ENCODE results near the gene IGIP. TPM values are rescaled to one million over a fixed set of nuclear protein-coding genes. Genes with fewer than 3 reads are reported as not detected.

IGIP gene
- total and polyA plus RNA-seq, 2 of the 8 experiments (the other 6 are each of a cell fraction or from before 2014, with no cell fraction given) = 0.32 to 0.69 TPM

DNA sequence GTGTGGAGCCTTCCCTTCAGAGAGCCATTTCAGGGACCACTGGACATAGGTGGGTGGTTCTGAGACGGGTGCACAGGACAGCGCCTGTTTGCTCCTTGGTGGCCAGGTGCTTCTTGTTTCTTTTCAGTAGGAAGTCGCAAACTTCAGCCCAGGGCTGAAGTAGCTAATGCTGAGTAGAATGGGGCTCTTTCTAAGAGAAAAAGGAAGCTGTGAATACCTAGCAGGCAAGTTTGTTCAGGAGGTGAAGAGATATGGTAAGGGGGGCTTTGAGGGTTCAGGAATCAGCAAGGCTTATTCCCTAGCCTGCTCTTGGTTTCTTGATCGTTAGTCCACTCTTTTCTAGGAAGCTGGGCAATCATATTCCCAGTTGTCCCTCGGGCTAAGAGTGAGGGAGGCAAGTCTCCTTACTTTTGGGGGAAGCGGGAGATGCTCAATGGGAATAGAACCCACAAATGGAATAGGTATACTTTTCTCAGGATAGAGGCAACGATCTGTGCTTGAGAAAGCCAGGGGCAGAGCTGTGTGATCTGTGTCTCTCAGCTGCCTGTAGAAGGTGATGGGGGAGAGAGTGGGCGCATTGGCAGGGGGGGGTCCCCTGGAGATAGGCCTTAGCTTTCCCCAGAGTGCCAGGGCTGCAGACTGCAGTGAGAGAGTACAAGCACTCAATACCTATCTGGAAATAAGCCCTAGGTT, 13.7 kb upstream of the IGIP start:
- CTCF ChIA-PET (ENCODE audit: partially characterized antibody) = interaction anchor here (0.6 to 7.9 kb wide), 6 partner anchors 10 to 319 kb away, joined by 3 to 91 read pairs (median 4); partner anchors contain the start of gene NRG2
- H2BK12ac ChIP-seq (ENCODE audit: low read depth, low read length) = 0 out of 2 replicates have a peak overlapping the region, but pooled peaks have one; percentile 64
- H3K23me2 ChIP-seq (ENCODE audit: low read depth, low read length) = peaks cover 23% of the 10 kb centered on the region
- FAIRE-seq (no peak), DNase-seq (ENCODE audit: low read depth in 1 of 2, low spot score in 2 of 2) (no peak)
- no peak overlapping the region for H3K18ac ChIP-seq (ENCODE audit: extremely low read depth, low read length)
- H3K56ac ChIP-seq (replicated peaks; ENCODE audit: insufficient read length, low read depth, low read length) = no peak overlapping the region
- no peaks in the 10 kb centered on the region for H3K79me1 ChIP-seq (ENCODE audit: low read depth, low read length)
- POLR2A ChIA-PET (ENCODE audit: partially characterized antibody) = interaction anchor here (0.7 to 2.2 kb wide), 7 partner anchors 22 to 68 kb away, joined by 3 to 11 read pairs (median 3); no protein-coding TSS in a partner anchor
- peak overlapping the region; percentile 98; a peak in 3 of 4 replicates for H3K4me2 ChIP-seq (ENCODE audit: insufficient read depth in 1 of 2, low read depth in 2 of 2, low read length in 2 of 2)
- peaks cover 32 to 77% (median 58%) of the 10 kb centered on the region in 4 experiments for H3K27me3 ChIP-seq (replicated peaks in 1 of 4; ENCODE audit: control insufficient read depth in 3 of 4, extremely low read depth in 1 of 4, insufficient read depth in 3 of 4, low read length in 3 of 4)
- no peak overlapping the region for H3K27ac ChIP-seq (ENCODE audit: low read depth, low read length)
- H3K79me2 ChIP-seq (ENCODE audit: control insufficient read depth in 1 of 2, insufficient read depth in 2 of 2, low read length in 2 of 2) = no peaks in the 10 kb centered on the region
- no peak overlapping the region for H4K5ac ChIP-seq (ENCODE audit: insufficient read length, low read depth, low read length)
- no peak overlapping the region for H3K23ac ChIP-seq (ENCODE audit: insufficient read length)
- H3K36me3 ChIP-seq (ENCODE audit: control insufficient read depth in 2 of 4, insufficient read depth in 4 of 4, low read length in 3 of 4) = no peaks in the 10 kb centered on the region
- H2BK120ac ChIP-seq (replicated peaks; ENCODE audit: low read depth, low read length) = no peak overlapping the region
- H4K91ac ChIP-seq (replicated peaks; ENCODE audit: insufficient read length, low read length) = no peak overlapping the region
- H2BK20ac ChIP-seq (ENCODE audit: low read length) = no peak overlapping the region
- H3K9me3 ChIP-seq (ENCODE audit: insufficient read depth in 2 of 2, low read depth in 1 of 2, low read length in 1 of 2) = no peaks in the 10 kb centered on the region
- no peak overlapping the region for H2BK5ac ChIP-seq (ENCODE audit: low read depth, low read length)
- no peak overlapping the region for H2AFZ ChIP-seq (ENCODE audit: low read length)
- 25% methylated on average over 8 of the region's 8 CpGs; no CpG with 5 or more reads in 1 of the 2 experiments for WGBS, 2 experiments (ENCODE audit: extremely low coverage in 1 of 2, insufficient coverage in 1 of 2, insufficient read length in 1 of 2, insufficient replicate concordance in 2 of 2, low coverage in 1 of 2, low lambda C conversion rate in 2 of 2, missing lambda C conversion rate in 1 of 2)
- no peak overlapping the region for H3K9ac ChIP-seq (replicated peaks in 1 of 4; ENCODE audit: extremely low read depth in 1 of 4, low read depth in 3 of 4, low read length in 3 of 4)
- H2AK5ac ChIP-seq (ENCODE audit: low read depth, low read length) = no peak overlapping the region
- peaks cover 3 to 22% (median 9%) of the 10 kb centered on the region in 4 experiments; a peak in 6 of 7 replicates for H3K4me1 ChIP-seq (replicated peaks in 1 of 4; ENCODE audit: control insufficient read depth in 3 of 4, insufficient read depth in 4 of 4, low read length in 3 of 4)
- no peak overlapping the region for H4K8ac ChIP-seq (ENCODE audit: extremely low read depth, insufficient read depth, low read length)
- no peak overlapping the region for H3K4ac ChIP-seq (replicated peaks; ENCODE audit: insufficient read length, low read depth, low read length)
- peak overlapping the region in 1 of 4 experiments; percentile 85; a peak in 1 of 8 replicates for H3K4me3 ChIP-seq (ENCODE audit: extremely low read depth in 1 of 4, insufficient read depth in 2 of 4, low read depth in 3 of 4, low read length in 4 of 4)
- H4K20me1 ChIP-seq (replicated peaks in 1 of 2; ENCODE audit: control insufficient read depth in 1 of 2, insufficient read depth in 2 of 2, low read length in 2 of 2) = peaks cover 9 to 26% of the 10 kb centered on the region in 2 experiments
- H3K14ac ChIP-seq (ENCODE audit: insufficient read length) = no peak overlapping the region
- H2BK15ac ChIP-seq (ENCODE audit: low read length) = no peak overlapping the region
- TF ChIP-seq SUZ12 (IDR thresholded peaks at IDR 0.05; ENCODE audit: low read length) (peak; percentile 85), SIN3A (conservative IDR thresholded peaks at IDR 0.05 in 1 of 2, IDR thresholded peaks at IDR 0.05 in 1 of 2; ENCODE audit: low read depth in 1 of 2, low read length in 2 of 2) (no peak), CBX8 (IDR thresholded peaks at IDR 0.05; ENCODE audit: borderline replicate concordance, low read depth, low read length) (peak; percentile 51; the same call in 1 of the 2 replicates), NRF1 (IDR thresholded peaks at IDR 0.05; ENCODE audit: low read depth, low read length) (no peak), GABPA (IDR thresholded peaks at IDR 0.05; ENCODE audit: borderline replicate concordance, insufficient read depth, low read length) (no peak), POLR2A (IDR thresholded peaks at IDR 0.05; ENCODE audit: control extremely low read depth in 1 of 2, low read depth in 2 of 2, low read length in 2 of 2) (no peak), EGR1 (IDR thresholded peaks at IDR 0.05; ENCODE audit: borderline replicate concordance, low read depth, low read length) (no peak), EZH2 (IDR thresholded peaks at IDR 0.05; ENCODE audit: low read depth, low read length, severe bottlenecking) (peak; percentile 84), NANOG (IDR thresholded peaks at IDR 0.05; ENCODE audit: insufficient read depth, low read depth, low read length, poor library complexity, severe bottlenecking) (no peak), RBBP5 (IDR thresholded peaks at IDR 0.05; ENCODE audit: borderline replicate concordance, low read depth, low read length) (no peak), YY1 (IDR thresholded peaks at IDR 0.05; ENCODE audit: low read depth, low read length) (no peak), ZNF274 (IDR thresholded peaks at IDR 0.05; ENCODE audit: borderline replicate concordance, extremely low read depth, low read length) (no peak)

All from H1 (cell line).